Mesenteric fat pad (tissue), 1 donor: Measurements from ENCODE around the gene ERCC2. TPM values are rescaled to one million over a fixed set of nuclear protein-coding genes. Genes with fewer than 3 reads are reported as not detected.

Experiments used
- DNase-seq: peaks from one replicate; pipeline ENCODE4 v3.0.0-alpha.2; 2020; ENCODE audit warnings: low spot score
- total RNA-seq: library from RNA; stranded (reverse); fragmentation: NEBNext Ultra II Directional; extraction: Animal tissue kit (Norgen Biotek cat#: 25700); gene quantifications from one replicate; pipeline ENCODE4 v1.2.1, GENCODE V29; 2021
- donor health status: DM: yes; HTN: yes; CAD: no.

Gene ERCC2
- total RNA-seq, 1 donor from 2014 or later: 12.3 TPM

DNA sequence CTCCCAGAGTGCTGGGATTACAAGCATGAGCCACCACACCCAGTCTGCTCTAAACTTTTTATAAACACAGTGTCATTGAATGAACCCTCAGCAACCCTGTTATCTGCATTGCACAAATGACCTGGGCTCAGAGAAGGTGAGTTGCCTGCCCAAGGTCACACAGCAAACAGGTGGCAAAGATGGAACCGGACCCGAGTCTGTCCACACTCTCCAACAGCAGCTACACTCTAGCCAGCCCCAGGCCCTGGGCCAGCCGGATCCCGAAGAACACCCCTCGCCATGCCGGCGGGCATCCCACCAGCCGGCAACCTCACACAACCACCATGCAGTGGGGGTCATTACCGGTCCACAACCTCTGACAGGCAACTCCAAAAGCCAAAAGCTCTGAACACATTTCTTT is 14.5 kb downstream of the ERCC2 start:
- no peak for DNase-seq

DNA sequence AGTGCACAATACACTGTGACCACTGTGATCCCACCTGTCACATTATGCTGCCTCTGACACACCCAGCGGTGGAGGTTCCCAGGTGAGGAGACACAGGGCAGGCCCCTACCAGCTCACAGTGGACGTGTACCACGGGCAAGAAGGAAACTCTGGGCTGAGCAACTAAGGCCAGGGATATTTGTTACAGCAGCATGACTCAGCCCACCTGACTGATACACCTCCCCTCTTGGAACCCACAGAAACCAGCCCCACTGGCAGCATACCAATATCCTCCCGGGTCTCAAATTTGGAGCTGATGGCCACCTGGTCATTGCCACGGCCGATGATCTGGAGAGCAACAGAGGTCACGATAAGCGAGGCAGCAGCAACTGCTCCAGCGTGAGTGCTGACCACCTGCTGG is 15.0 kb downstream of the ERCC2 start:
- DNase-seq: no peak

DNA sequence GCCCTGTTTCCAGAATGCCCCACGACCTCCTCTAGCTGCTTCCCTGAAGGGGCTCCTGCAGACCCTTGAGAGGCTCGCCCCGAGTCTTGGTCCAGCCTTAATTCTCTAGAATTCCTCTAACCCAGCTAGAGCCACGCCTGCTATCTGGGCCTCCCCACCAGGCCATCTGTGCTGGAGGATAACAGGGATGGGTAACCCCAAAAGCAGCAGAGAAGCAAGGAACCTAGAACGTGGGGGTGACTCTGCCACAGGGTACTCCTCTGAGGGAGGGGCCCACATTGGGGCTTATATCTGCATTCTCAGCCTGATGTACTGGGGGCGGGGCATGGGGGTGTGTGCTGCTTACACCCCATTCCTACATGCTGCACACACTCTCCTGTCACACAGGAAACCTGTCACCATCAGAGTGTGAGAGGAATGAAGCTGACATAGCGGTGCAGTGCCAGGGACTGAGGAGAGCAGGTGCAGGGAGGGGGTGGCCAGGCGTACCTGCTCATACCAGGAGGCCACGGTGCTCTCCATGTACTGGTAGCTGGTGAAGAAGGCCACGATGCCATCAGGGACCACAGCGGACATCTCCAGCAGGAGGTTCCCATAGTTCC is 16.0 kb downstream of the ERCC2 start:
- DNase-seq: no peak

DNA sequence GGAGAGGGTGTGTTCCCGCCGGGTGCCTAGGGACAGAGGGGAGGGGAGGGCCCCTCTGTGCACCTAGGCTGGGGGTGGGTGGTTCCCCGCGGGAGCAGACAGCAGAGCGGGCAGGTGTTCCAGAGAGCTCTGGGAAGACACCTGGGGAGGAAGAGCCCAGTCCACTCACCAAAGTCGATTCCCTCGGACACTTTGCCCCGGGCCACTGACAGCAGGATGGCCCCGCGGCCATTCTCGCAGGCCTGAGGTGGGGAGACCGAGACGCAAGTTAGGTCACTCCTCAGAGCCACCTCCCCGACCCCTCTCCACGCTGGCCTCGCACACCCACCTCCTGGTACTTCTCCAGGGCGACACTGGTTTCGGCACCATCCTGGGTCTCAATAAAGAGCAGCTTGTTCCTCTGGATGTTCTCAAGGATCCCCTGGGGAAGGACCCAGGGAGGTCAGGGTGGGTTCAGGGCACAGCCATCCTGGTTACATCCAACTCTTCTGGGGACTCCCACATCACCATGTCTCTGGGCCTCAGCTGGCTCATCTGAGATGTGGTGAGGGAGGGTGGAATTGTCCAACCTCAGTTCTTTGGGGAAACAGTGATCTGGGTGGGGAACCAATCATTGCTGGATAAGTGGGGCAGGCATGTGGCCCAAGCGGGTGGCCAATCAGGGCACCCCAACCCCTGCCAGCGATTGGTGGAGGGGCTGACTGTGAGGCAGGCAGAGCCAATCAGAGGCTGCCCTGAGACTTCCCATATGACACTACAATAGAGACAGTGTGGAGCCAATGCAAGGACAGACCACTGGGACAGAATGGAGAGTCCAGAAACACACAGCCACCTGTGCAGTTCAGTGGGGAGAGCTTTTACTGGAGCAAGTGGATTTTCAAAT is 17.2 kb downstream of the ERCC2 start:
- no peak for DNase-seq

DNA sequence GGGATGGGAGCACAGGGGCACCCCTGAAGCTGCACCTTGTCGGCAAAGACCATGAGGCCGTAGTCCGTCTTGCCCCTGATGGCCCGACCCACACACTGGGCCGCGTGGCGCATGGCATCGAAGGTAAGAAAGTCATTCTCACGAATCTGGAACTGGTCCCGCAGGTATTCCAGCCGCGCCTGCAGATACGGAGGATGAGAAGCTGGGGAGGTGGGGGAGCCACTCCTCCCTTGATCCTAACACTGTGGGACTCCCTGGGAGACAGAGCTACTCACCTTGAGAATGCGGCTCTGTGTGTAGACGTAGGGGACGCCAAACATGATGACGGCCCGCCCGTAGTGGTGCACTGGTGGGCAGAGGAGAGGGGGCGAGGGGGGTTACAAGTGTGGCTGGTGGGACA is 17.9 kb downstream of the ERCC2 start:
- no peak for DNase-seq

DNA sequence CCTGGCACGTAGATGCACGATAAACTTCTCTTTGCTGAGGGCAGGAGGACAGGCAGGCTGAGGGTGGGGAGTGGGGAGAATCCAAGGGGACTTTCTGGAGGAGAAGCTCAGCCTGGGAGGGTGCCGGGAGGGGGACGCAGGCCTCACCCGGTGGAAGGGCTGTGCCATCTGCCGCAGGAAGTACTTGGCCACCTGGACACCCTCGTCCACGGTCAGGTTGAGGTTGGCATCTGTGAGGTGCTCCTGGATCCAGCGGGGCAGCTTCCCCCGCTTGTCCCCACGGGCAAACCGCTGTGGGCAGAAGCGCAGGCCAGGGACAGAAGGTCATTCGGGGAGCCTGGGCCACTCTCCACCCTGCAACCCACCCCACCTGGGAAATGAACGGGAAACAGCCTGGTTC is 18.3 kb downstream of the ERCC2 start:
- DNase-seq: no peak

DNA sequence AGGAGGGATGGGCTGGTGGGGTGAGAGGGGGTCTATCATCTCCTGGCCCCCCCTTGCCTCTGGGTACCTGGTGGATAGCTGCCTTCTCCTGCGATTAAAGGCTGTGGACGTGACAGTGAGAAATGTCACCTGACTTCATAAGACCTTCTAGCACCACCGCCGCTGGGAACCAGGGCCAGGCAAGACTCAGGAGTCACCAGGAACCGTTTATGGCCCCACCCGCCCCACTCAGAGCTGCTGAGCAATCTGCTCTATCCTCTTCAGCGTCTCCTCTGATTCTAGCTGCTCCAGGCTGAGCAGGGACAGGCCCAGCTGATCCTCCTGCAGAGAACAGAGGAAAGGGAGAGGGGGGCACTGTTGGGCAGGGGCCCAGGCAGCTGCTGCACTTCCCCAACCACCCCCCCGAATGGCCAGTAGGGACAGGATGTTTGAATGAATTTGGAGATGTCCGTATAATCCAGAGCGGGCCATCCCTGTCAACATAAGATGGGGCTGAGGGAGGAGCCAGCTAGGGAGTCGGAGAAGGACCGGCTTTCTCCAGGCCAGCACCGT is 18.9 kb downstream of the ERCC2 start:
- no peak for DNase-seq

DNA sequence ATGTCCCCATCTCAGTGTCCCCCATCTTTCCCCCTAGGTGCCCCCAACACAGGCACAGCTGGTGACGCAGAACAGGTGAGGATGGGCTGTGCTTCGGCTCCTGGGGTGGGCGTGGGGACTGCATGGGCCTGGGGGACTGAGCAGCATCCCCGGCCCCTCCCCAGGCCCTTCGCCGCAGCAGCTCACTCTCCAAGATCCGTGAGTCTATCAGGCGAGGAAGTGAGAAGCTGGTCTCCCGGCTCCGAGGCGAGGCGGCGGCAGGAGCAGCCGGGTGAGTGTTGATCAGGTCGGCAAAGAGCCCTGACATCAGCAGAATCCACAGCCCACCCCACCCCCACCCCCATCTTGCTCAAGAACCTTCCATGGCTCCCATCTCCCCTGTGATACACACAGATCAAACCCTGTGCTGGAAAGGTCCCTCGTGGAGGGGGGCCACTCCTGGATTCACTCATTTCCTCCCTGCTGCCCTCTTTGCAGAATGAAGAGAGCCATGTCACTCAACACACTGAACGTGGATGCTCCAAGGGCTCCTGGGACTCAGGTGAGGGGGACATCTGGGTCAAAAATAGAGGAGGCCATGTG is 19.8 kb downstream of the ERCC2 start:
- DNase-seq: no peak

DNA sequence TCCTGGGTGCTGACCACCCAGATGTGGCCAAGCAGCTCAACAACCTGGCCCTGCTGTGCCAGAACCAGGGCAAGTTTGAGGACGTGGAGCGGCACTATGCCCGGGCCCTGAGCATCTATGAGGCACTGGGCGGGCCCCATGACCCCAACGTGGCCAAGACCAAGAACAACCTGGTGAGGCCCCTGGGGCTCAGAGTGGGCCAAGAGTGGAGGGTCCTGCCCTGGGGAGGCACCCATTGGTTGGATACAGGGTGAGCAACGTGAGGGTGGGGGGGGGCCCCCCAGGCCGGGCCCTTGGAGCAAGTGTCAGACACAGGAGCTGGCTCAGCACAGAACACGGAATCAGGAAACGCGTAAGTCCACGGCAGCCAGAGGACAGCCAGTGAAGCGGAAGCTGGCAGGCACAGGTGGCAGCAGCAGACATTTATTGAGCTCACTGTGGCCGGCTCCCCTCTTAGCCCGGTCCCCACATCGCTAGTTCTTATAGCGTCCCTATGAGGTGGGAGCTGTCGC is 20.9 kb downstream of the ERCC2 start:
- DNase-seq: no peak

DNA sequence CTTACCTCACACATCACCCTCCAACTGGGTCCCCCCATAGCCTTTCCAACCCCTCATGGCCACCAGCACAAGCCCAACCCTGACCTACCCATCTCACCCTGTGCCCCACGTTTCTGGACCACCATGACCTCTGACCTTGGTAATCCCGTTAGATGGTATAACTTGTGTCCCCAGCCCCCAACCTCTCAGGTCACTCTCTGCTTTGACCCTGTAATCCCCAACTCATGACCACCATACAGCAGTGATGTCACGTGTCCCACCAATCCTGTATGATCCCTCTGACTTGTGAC is 21.3 kb downstream of the ERCC2 start:
- DNase-seq: no peak

DNA sequence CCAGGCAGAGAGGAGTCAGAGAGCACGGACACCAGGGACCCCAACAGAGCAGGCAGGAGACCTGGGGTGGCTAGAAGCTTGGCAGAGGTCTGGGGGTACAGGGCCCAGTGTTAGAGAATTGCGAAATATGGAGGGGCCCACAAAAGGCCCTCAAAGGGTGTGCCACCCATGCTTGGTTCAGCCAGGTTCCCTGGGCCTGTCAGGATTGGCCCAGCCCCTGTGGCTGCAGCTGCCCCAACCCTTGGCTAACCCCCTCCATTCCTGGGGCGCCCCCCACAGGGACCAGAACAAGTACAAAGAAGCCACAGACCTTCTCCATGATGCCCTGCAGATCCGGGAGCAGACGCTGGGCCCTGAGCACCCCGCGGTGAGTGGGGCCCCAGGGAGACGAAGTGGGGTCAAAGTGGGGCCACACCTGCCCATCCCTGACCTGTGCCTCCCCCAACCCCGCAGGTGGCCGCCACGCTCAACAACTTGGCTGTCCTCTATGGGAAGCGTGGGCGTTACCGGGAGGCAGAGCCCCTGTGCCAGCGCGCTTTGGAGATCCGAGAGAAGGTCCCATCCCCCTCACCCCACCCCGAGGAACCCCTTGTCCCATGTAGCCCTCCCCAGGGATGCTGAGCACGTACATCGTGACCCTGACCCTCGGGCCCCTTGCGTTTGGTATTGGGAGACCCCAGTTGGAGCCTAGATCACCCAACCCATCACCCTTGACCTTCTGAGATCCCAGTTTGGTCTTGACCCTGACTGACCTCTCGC is 21.8 kb downstream of the ERCC2 start:
- no peak for DNase-seq

DNA sequence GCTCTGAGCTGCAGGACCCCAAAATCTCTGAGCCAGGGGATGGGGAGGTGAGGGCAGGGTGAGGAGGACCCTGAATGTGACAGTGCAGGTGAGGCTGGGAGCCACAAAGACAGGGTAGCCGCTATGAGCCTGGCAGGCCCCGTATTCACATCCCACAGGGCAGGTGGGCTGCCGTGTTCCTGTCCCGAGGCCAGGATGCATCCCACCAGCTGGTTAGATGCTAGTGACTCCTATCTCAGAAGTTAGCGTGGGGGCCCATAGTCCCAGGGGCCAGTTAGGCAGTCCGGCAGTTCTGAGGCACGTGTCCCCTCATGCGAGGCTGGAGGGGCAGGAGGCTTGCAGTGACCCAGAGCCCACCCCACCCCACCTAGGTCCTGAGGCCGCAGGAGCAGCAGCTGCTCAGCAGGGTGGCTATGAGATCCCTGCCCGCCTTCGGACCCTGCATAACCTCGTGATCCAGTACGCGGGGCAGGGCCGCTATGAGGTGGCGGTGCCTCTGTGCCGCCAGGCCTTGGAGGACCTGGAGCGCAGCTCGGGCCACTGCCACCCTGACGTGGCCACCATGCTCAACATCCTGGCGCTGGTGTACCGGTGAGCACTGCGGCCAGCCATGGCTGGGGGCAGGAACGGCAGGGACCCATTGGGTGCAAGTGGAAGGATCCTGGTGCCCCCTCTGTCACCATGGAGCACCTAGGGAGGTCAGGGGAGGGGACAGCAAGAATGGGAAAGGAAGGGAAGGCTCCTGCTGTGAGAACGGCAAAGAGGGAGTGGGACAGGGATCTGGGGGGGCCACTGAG is 22.6 kb downstream of the ERCC2 start:
- DNase-seq: no peak

DNA sequence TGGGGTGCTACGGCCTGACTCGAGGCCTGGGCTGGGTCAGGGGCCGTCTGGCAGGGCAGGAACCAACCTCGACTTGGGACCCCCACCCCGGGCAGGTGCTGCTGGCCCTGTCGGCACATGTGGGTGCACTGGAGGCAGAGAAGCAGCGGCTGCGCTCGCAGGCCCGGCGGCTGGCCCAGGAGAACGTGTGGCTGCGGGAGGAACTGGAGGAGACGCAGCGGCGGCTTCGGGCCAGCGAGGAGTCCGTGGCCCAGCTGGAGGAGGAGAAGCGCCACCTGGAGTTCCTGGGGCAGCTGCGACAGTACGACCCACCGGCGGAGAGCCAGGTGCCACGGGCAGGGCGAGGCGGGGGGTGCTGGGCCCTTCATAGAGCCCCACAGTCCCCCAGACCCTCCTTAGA is 23.9 kb downstream of the ERCC2 start:
- DNase-seq: no peak

DNA sequence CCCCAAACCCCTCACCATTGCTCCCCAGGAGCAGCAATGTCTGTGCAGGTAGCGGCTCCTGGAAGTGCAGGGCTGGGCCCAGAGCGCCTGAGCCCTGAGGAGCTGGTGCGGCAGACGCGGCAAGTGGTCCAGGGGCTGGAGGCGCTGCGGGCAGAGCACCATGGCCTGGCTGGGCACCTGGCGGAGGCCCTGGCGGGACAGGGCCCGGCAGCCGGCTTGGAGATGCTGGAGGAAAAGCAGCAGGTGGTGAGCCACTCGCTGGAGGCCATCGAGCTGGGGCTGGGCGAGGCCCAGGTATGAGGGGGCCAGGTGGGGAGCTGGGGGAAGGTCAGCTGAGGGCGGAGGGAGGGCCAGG is 24.9 kb downstream of the ERCC2 start:
- DNase-seq: no peak

DNA sequence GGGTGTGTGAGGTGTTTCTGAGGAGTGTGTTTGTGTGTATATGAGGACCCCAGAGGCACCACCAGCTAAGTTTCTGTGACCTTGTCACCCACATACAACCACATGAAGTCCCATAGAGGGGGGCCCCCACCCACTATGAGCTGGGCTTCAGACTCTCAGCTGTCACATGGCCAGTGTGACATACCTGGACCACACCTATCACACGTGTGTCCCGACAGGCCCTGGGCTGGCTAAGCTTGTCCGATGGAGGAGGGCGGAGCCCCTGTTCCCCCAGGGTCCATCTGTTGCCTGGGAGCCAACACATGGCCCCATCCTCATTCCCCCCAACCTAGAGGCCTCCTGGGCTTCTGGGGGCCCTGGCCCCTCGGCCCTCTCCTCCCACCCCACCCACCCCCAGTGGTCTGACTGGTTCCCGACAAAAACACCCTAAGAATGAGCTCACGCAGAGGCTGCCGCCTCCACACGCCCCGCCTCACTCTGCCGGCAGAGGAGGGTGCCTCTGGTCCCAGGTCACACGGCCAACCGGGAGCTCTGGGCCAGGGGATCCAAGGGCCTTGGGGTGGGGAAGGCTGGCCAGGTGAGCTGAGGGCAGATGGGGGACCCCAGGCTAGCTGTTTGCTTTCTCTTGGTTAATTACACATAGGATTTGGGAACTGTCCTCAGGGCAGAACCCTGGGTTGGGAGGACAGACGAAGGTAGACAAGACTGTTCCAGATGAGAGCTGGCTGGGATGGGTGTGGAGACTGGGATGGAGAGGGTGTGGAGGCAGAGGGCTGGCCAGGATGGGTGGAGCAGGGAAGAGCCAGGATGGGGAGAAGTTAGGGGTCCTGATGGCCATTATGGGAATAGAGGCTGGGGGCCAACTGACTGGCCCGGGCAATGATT is 25.5 kb downstream of the ERCC2 start:
- DNase-seq: no peak

DNA sequence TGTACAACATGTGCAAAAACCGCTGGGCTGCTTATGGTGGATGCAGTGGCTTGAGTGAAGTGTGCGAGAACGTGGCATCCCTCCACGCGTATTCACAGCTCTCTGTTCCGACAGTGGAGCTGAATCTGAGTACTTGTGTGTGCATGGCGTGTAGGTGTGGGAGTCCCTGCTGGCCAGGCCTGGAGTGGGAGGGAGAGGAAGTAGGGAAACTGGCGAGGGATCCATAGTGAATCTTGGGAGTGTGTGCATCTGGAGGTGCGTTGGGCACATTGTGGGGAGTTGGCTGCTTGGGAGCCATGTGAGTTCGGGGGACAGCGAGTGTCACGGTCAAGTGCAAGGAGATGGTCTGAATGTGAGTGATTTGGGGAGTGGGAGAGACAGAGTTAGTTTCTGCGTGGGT is 27.5 kb downstream of the ERCC2 start:
- DNase-seq: no peak

DNA sequence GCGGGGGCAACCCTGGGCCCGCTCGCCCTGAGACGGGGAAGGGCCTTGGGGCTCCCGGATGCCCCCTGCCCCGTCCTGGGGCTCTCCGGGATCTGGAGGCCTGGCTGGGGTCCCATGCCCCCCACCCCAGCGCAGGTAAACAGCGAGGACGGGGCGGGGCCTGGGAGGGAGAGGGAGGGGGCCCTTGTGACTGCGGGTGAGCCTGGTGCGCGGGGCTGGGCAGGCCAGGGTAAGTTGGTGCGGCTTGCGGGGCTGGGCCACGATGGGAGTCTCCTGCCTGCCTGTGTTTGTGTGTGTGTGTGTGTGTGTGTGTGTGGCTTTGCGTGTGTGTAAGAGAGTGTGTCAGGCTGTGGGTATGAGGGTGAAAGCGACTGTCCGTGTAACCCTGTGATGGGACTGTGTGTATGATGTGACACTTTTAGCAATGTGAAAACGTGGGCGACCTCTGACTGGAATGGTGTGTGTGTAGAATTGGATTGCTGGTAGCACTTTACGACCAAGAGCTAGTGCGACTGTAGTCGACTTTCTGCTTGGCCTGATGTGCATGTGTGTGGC is 29.4 kb downstream of the ERCC2 start:
- DNase-seq: no peak

DNA sequence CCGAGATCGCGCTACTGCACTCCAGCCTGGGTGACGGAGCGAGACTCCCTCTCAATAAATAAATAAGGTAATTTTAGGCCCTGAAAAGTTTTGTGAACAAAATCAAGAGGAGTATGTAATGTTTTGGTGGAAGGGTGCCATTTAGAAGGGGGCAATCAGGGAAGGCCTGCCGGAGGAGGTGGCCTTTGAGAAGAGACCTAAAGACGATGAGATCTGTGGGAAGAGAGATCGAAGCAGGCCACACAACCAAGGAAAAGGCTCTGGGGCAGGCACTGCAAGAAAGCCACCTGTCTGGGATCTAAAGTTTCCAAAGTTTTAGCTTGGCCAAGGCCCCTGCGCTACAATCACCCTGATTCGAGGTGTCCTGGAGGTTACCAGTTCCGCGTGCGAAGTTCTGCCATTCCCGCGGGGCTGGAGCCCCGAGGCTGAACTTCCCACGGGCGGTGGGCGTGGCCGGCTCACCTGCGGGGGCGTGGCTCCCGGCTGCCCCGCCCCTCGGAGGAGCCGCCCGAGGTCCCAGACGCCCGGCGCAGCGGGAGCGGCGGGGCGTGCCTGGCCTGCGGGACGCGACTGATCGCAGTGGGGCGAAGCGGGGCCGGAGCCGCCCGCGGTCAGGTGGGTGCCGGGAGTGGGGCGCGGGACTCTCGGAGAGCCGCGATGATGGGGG is 30.0 kb downstream of the ERCC2 start, which contains the start of gene KLC3:
TSS of gene KLC3 (plus strand) at position 519 of the 667 bp plus-strand sequence. CDS start 4,792 bp downstream, outside the sequence.
- DNase-seq: no peak

DNA sequence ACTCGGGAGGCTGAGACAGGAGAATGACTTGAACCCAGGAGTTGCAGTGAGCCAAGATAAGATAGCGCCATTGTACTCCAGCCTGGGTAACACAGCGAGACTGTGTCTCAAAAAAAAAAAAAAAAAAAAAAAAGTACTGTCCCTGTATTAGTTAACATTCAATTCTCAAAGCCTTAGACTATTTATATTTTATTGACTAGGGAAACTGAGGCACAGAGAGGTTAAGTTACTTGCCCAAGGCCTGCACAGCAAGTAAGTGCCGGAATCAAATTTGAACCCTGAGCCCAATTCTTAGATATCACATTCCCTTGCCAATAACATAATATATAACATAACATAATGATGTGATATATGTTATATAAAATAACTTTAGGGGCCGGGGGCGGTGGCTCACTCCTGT is 30.7 kb downstream of the ERCC2 start:
- no peak for DNase-seq
